Measurements from ENCODE around the gene SIN3B. TPM values are rescaled to one million over a fixed set of nuclear protein-coding genes. Genes with fewer than 3 reads are reported as not detected.
A peak's percentile ranks its signal among the peaks of the same experiment; 100 is the strongest.

SIN3B gene
- total RNA-seq, 1 donor from 2014 or later: 18.4 TPM

- H3K36me3 ChIP-seq (ENCODE audit: control insufficient read depth, insufficient read depth, low read length): peaks cover 38% of the 10 kb centered on the region
- no peak for FAIRE-seq
- TF ChIP-seq CTCF (IDR thresholded peaks at IDR 0.05; ENCODE audit: insufficient read depth, low read length, severe bottlenecking): no peak
Observed at GRCh38 chr19:16861834-16862233, 32.6 kb downstream of the SIN3B start.

GRCh38 chr19:16862826-16863415 lies 33.7 kb downstream of the SIN3B start:
- DNase-seq (ENCODE audit: low read depth) (no peak), FAIRE-seq (no peak)
- Histone ChIP-seq H3K27me3 (ENCODE audit: control insufficient read depth, insufficient read depth, low read length) (no peaks in the 10 kb centered on the region), H3K36me3 (ENCODE audit: control insufficient read depth, insufficient read depth, low read length) (peaks cover 44% of the 10 kb centered on the region), H3K4me3 (ENCODE audit: low read depth, low read length) (no peak overlapping the region)
- no peak for TF ChIP-seq CTCF (IDR thresholded peaks at IDR 0.05; ENCODE audit: insufficient read depth, low read length, severe bottlenecking)

More at GRCh38 chr19:16861834-16862233, 32.6 kb downstream of the SIN3B start:
- no peaks in the 10 kb centered on the region for H3K27me3 ChIP-seq (ENCODE audit: control insufficient read depth, insufficient read depth, low read length)
- H3K4me3 ChIP-seq (ENCODE audit: low read depth, low read length): no peak overlapping the region
- DNase-seq (ENCODE audit: low read depth): no peak

- DNase-seq (ENCODE audit: low read depth) (peak; percentile 38), FAIRE-seq (no peak)
- Histone ChIP-seq H3K27me3 (ENCODE audit: control insufficient read depth, insufficient read depth, low read length) (no peaks in the 10 kb centered on the region), H3K4me3 (ENCODE audit: low read depth, low read length) (no peak overlapping the region), H3K36me3 (ENCODE audit: control insufficient read depth, insufficient read depth, low read length) (peaks cover 61% of the 10 kb centered on the region)
- TF ChIP-seq CTCF (IDR thresholded peaks at IDR 0.05; ENCODE audit: insufficient read depth, low read length, severe bottlenecking): no peak
Observed at GRCh38 chr19:16867211-16867610, 38.0 kb downstream of the SIN3B start.

- Histone ChIP-seq H3K4me3 (ENCODE audit: low read depth, low read length) (no peak overlapping the region), H3K36me3 (ENCODE audit: control insufficient read depth, insufficient read depth, low read length) (peaks cover 60% of the 10 kb centered on the region), H3K27me3 (ENCODE audit: control insufficient read depth, insufficient read depth, low read length) (no peaks in the 10 kb centered on the region)
- FAIRE-seq: no peak
- DNase-seq (ENCODE audit: low read depth): no peak
- no peak for TF ChIP-seq CTCF (IDR thresholded peaks at IDR 0.05; ENCODE audit: insufficient read depth, low read length, severe bottlenecking)
Observed at GRCh38 chr19:16868423-16869130, 39.4 kb downstream of the SIN3B start.

GRCh38 chr19:16869331-16869972 lies 40.3 kb downstream of the SIN3B start:
- TF ChIP-seq CTCF (IDR thresholded peaks at IDR 0.05; ENCODE audit: insufficient read depth, low read length, severe bottlenecking): no peak
- Histone ChIP-seq H3K36me3 (ENCODE audit: control insufficient read depth, insufficient read depth, low read length) (peaks cover 56% of the 10 kb centered on the region), H3K4me3 (ENCODE audit: low read depth, low read length) (no peak overlapping the region), H3K27me3 (ENCODE audit: control insufficient read depth, insufficient read depth, low read length) (no peaks in the 10 kb centered on the region)
- FAIRE-seq (no peak), DNase-seq (ENCODE audit: low read depth) (no peak)

All from bronchial epithelial cell (primary cell).